Tibial nerve (tissue), 4 donors: Measurements from ENCODE around the gene GAL3ST1. TPM values are rescaled to one million over a fixed set of nuclear protein-coding genes. Genes with fewer than 3 reads are reported as not detected.

Experiments used
- DNase-seq, 2 donors: peaks; one replicate each; pipeline ENCODE4 v3.0.0-alpha.2; 2019; ENCODE audit warnings: low spot score in 2 of 2
- H3K27ac ChIP-seq, 4 donors: fragments of 200-600 bp; sonication (generic) in 3 of 4; one replicate each; pipeline ENCODE4 v1.5.1; 2017 to 2019; ENCODE audit warnings: mild to moderate bottlenecking in 1 of 4
- H3K27me3 ChIP-seq, 2 donors: fragments of 200-600 bp; sonication (generic) in 1 of 2; one replicate each; pipeline versions ENCODE4 v1.5.1 to v1.6.0; 2017 to 2019
- H3K36me3 ChIP-seq, 3 donors: fragments of 200-600 bp; sonication (generic); one replicate each; pipeline ENCODE4 v1.5.1; 2018 to 2019
- H3K4me1 ChIP-seq, 4 donors: fragments of 200-600 bp; sonication (generic) in 3 of 4; one replicate each; pipeline ENCODE4 v1.5.1; 2017 to 2019
- H3K4me3 ChIP-seq, 4 donors: fragments of 200-600 bp; sonication (generic) in 3 of 4; one replicate each; pipeline ENCODE4 v1.5.1; 2017 to 2019; ENCODE audit warnings: mild to moderate bottlenecking in 1 of 4, moderate library complexity in 1 of 4
- H3K9me3 ChIP-seq, 4 donors: fragments of 200-600 bp; sonication (generic) in 3 of 4; one replicate each; pipeline ENCODE4 v1.5.1; 2017 to 2019
- CTCF ChIP-seq, 5 experiments: fragments of 200-600 bp in 3 of 5; fragments of 450-650 bp in 2 of 5; sonication (generic) in 3 of 5; IDR thresholded peaks; one replicate each; pipeline ENCODE4 v1.5.1; 2016 to 2019; ENCODE audit warnings: antibody characterized with exemption in 5 of 5, mild to moderate bottlenecking in 3 of 5, moderate library complexity in 2 of 5
- EP300 ChIP-seq, 2 donors: sonication (generic); formaldehyde crosslinking; IDR thresholded peaks; one replicate each; pipeline ENCODE4 v1.6.1; 2017; ENCODE audit warnings: antibody characterized with exemption in 2 of 2, mild to moderate bottlenecking in 1 of 2
- POLR2A ChIP-seq, 2 donors: fragments of 450-650 bp; IDR thresholded peaks; one replicate each; pipeline ENCODE4 v1.6.1; 2017; ENCODE audit warnings: antibody characterized with exemption in 2 of 2, mild to moderate bottlenecking in 2 of 2, moderate library complexity in 2 of 2
- WGBS, 2 donors: methylation state at CpG; one replicate each; pipeline ENCODE4 v1.1.5; 2018; 5-methylcytosine and 5-hydroxymethylcytosine counted together
- total RNA-seq, 4 donors: library from RNA; depleted of rRNA; stranded (reverse); fragments of >200 nt; gene quantifications; one replicate each; pipeline ENCODE4 v1.1.0, GENCODE V29; 2016

The GAL3ST1 gene
- total RNA-seq, 4 donors from 2014 or later: 17.4 to 22.2 (median 18.8) TPM

GRCh38 chr22:30578481-30578880 lies 4.0 kb upstream of the GAL3ST1 start:
- Histone ChIP-seq H3K9me3 (no peaks in the 10 kb centered on the region), H3K27ac (no peak overlapping the region), H3K36me3 (peaks cover 10 to 83% (median 43%) of the 10 kb centered on the region in 3 donors), H3K4me1 (peaks cover 0 to 50% (median 12%) of the 10 kb centered on the region in 4 donors), H3K27me3 (no peaks in the 10 kb centered on the region), H3K4me3 (no peak overlapping the region)
- DNase-seq: no peak
- TF ChIP-seq POLR2A (IDR thresholded peaks at IDR 0.05): no peak
- no peak for TF ChIP-seq CTCF (IDR thresholded peaks at IDR 0.05)
- no peak for TF ChIP-seq EP300 (IDR thresholded peaks at IDR 0.05)
- 85 to 90% methylated on average over 12 of the region's 12 CpGs for WGBS, 2 donors

- Histone ChIP-seq H3K27ac (peak overlapping the region; percentile 60 to 93 (median 77)), H3K27me3 (no peaks in the 10 kb centered on the region), H3K4me3 (no peak overlapping the region), H3K4me1 (peaks cover 0 to 53% (median 9%) of the 10 kb centered on the region in 4 donors), H3K9me3 (no peaks in the 10 kb centered on the region), H3K36me3 (peaks cover 10 to 57% (median 26%) of the 10 kb centered on the region in 3 donors)
- TF ChIP-seq EP300 (IDR thresholded peaks at IDR 0.05) (no peak), CTCF (IDR thresholded peaks at IDR 0.05) (no peak), POLR2A (IDR thresholded peaks at IDR 0.05) (no peak)
- WGBS, 2 donors: 43 to 62% methylated on average over 15 of the region's 15 CpGs
- no peak for DNase-seq
Measured at GRCh38 chr22:30575859-30576258, 1.4 kb upstream of the GAL3ST1 start.

DNA sequence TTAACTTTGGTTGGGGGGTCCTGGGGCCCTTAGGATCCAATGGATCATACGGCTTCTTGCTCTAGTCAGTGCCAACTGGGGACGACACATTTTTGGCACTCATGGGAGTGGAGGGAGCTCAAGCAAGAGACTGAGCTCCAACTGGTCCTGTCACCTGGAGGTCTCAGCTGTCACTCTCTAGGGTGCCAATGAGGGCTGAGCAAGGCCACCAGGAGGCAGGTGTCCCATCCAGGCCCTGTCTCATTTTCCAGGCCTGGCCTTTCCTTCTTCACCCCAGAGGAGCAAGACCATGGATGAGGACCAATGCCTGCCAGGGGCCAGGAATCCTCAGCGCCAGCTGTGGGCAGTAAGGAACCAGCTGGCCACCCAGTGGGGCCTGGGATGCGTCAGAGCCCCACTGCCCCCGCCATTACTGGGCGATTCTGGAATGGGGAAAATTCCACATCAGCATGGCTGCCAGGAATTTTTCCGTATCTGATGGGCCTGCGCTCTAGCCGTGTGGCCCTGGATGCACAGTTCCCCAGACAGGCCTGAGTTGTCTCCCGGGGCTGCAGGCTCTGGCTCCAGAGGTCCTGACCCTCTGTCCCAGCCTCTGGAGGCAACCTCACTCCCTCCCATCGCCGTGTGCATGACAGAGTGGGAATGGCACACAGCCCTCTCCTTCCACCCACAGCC lies 669 bp upstream of the GAL3ST1 start:
- no peaks in the 10 kb centered on the region for H3K27me3 ChIP-seq
- peaks cover 0 to 56% (median 9%) of the 10 kb centered on the region in 4 donors for H3K4me1 ChIP-seq
- H3K36me3 ChIP-seq: peaks cover 8 to 50% (median 18%) of the 10 kb centered on the region in 3 donors
- H3K4me3 ChIP-seq: peak overlapping the region in 3 of 4 donors; percentile 17 to 54 (median 25)
- TF ChIP-seq CTCF (IDR thresholded peaks at IDR 0.05) (peak in 1 of 5 experiments; percentile 19), POLR2A (IDR thresholded peaks at IDR 0.05) (no peak), EP300 (IDR thresholded peaks at IDR 0.05) (peak; percentile 51 to 85)
- peak in 1 of 2 donors; percentile 8 for DNase-seq
- H3K9me3 ChIP-seq: no peaks in the 10 kb centered on the region
- 19 to 32% methylated on average over 6 to 10 of the region's 12 CpGs for WGBS, 2 donors
- peak overlapping the region; percentile 60 to 93 (median 77) for H3K27ac ChIP-seq

DNA sequence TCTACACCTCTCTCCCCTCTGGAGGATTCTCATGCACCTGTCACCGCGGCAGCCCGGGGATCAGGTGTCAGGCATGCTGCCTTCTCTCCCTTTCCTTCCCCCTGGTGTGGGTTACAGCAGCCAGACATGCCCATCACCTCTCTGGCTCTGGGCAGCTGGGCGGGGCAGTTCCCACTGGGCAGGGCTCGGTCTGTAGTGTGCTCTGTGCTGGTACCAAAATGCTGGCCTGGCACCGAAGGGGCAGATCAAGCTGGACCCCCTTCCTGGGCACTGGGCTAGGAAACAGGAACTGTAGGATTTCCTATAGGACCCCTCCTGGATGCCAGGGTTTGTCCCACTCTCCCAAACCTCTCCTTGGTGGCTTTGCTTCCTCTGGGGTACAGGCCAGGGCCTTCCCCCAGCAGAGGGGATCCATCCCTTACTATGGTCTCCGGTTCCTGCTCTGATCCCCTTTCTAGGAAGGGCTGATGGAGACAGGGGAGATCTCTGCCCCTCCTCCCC lies 821 bp downstream of the GAL3ST1 start:
- DNase-seq: no peak
- Histone ChIP-seq H3K4me3 (peak overlapping the region; percentile 13 to 54 (median 30)), H3K27ac (peak overlapping the region; percentile 81 to 94 (median 88)), H3K36me3 (peaks cover 0 to 35% (median 6%) of the 10 kb centered on the region in 3 donors), H3K9me3 (no peaks in the 10 kb centered on the region), H3K4me1 (peaks cover 0 to 56% (median 9%) of the 10 kb centered on the region in 4 donors), H3K27me3 (no peaks in the 10 kb centered on the region)
- TF ChIP-seq POLR2A (IDR thresholded peaks at IDR 0.05): no peak
- no peak for TF ChIP-seq CTCF (IDR thresholded peaks at IDR 0.05)
- no peak for TF ChIP-seq EP300 (IDR thresholded peaks at IDR 0.05)
- 32 to 51% methylated on average over 4 to 7 of the region's 7 CpGs for whole genome bisulfite sequencing, 2 donors
